H1 (cell line): ENCODE data around the gene MMS22L. TPM values are rescaled to one million over a fixed set of nuclear protein-coding genes. Genes with fewer than 3 reads are reported as not detected.

Experiments
- CBX5 ChIP-seq: fragments of 300-800, 300-1000 bp; sonication (generic); IDR thresholded peaks from 2 replicates; pipeline ENCODE4 v1.7.1; 2016; ENCODE audit warnings: antibody characterized with exemption, low read length, low read depth
- CEBPB ChIP-seq: IDR thresholded peaks from 2 replicates; pipeline ENCODE4 v1.6.1; 2012; ENCODE audit warnings: low read depth, low read length
- KDM4A ChIP-seq: IDR thresholded peaks from one replicate; pipeline ENCODE4 v1.7.1; 2012; ENCODE audit warnings: low read depth, mild to moderate bottlenecking, moderate library complexity, low read length, inconsistent platforms; ENCODE audit not compliant: severe bottlenecking
- RFX5 ChIP-seq: IDR thresholded peaks from 2 replicates; pipeline ENCODE4 v1.6.1; 2011; ENCODE audit warnings: low read depth, low read length, improper control_type of control experiment, borderline replicate concordance
- SP2 ChIP-seq: IDR thresholded peaks from 2 replicates; pipeline ENCODE4 v1.6.1; 2012; ENCODE audit warnings: mild to moderate bottlenecking, low read length, inconsistent platforms
- SRF ChIP-seq: IDR thresholded peaks from 2 replicates; pipeline ENCODE4 v1.6.1; 2011; ENCODE audit warnings: mild to moderate bottlenecking, low read depth, low read length, moderate library complexity
- SUZ12 ChIP-seq: fragments of 200-600 bp; sonication (generic); IDR thresholded peaks from 2 replicates; pipeline ENCODE4 v1.6.1; 2012; ENCODE audit warnings: mild to moderate bottlenecking, inconsistent platforms, low read length, moderate library complexity, mixed read lengths
- TAF1 ChIP-seq: IDR thresholded peaks from 2 replicates; pipeline ENCODE4 v1.6.1; 2011; ENCODE audit warnings: mild to moderate bottlenecking, low read depth, low read length
- TAF7 ChIP-seq: optimal IDR thresholded peaks from 2 replicates; pipeline ENCODE3; 2011; ENCODE audit warnings: low read depth, mild to moderate bottlenecking, inconsistent platforms, low read length, moderate library complexity, borderline replicate concordance
- polyA plus RNA-seq, 7 experiments: library from polyadenylated mRNA; depleted of rRNA in 3 of 7; stranded (reverse) in 5 of 7; unstranded in 2 of 7; fragments of >200 nt in 5 of 7; fragments of 200-250 nt in 2 of 7; gene quantifications; 1 replicate in 5 of 7; 2 replicates in 1 of 7; 4 replicates in 1 of 7; pipeline versions ENCODE4 v1.2.1 to v1.2.3, GENCODE V29; 2011 to 2013; ENCODE audit warnings: missing spikeins in 2 of 7, mixed read lengths in 2 of 7
- total RNA-seq: library from RNA; stranded (reverse); fragmentation: NEBNext Ultra II Directional; extraction: Animal tissue kit (Norgen Biotek cat#: 25700); gene quantifications from 2 replicates; pipeline ENCODE4 v1.2.1, GENCODE V29; 2021
- TF ChIP-seq, protein P1 (sequence below): IDR thresholded peaks from 2 replicates; pipeline ENCODE4 v1.6.1; 2011; ENCODE audit warnings: low read length, improper control_type of control experiment

The MMS22L gene
- total and polyA plus RNA-seq, 2 of the 8 experiments (the other 6 are each of a cell fraction or from before 2014, with no cell fraction given) = 11.1 to 32.6 TPM

DNA sequence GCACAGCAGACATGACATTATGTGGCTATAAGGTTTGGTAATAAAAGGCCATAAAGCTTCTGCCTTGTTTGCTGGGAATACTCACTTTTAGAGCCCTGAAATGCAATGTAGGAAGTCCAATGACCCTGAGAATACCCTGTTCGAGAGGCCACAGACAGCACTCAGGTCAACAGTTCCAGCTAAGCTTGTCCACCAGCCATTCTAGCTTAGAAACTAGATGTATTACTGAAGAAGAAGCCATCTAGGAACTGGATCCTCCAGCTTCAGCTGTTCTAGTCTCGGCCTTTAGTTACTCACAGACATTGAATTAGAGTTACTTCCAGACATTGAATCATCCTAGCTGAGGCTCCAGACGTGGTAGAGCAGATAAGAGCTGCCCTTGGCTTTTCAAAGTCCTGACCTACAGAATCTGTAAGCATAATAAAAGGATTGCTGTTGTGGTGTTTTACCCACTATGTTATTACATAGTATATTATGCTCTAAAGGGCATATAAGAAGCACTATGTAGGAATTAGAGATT, 84.9 kb downstream of the MMS22L start (continued):
- TF ChIP-seq KDM4A = no peak
- TF ChIP-seq SRF = no peak
- TF ChIP-seq CBX5 = no peak
- TF ChIP-seq, protein P1, sequence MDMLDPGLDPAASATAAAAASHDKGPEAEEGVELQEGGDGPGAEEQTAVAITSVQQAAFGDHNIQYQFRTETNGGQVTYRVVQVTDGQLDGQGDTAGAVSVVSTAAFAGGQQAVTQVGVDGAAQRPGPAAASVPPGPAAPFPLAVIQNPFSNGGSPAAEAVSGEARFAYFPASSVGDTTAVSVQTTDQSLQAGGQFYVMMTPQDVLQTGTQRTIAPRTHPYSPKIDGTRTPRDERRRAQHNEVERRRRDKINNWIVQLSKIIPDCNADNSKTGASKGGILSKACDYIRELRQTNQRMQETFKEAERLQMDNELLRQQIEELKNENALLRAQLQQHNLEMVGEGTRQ = no peak
- no peak for TF ChIP-seq RFX5
- TF ChIP-seq TAF7 = no peak
- no peak for TF ChIP-seq CEBPB
- TF ChIP-seq TAF1 = no peak
- TF ChIP-seq SUZ12 = no peak
- no peak for TF ChIP-seq SP2
